Measurements from ENCODE around the gene POLR2A. TPM values are rescaled to one million over a fixed set of nuclear protein-coding genes. Genes with fewer than 3 reads are reported as not detected.

The POLR2A gene
- total and polyA plus RNA-seq, 2 donors (not counting 3 experiments of a cell fraction or from before 2014, with no cell fraction given), result 45.9 to 145 TPM

DNA sequence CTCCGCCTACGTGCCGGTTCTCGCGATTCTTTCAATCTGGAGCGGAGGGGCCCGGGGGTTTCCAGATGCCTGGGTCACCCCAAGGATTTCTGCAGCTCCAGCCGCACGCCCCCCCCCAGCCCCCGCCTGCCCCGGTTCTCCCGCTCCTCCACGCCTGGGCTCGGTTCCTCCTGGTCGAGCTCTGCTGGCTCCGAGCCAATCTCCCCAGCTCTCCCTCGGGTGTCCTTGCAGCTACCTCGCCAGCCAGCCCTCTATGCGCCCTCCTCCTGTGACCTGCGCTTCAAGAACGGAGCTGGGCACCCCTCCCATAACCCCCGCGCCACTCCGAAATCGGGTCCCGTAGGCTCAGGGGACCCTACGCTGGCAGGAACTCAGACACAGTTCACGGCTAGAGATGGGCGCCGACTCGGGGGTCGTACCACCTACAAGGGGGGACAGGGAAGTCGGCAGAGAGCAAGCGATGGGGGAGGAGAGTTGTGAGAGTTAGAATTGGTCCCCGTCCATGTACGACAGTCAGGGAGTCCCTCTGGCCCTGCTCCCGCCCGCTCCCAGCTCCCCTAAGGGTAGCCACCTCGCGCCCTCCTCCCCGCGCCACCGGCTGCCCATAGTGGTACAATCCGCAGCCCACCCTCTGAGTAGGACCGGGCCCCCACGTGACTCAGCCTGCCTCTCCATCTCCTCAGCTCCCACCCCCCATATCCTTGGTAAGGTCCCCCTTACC, 43.9 kb upstream of the POLR2A start:
- BruUV-seq (replicated peaks), result no TSS peak
- Histone ChIP-seq H3K36me3 (ENCODE audit: control insufficient read depth in 2 of 2, extremely low read depth in 1 of 2, insufficient read depth in 2 of 2, low read length in 2 of 2) (no peaks in the 10 kb centered on the region), H3K9me1 (replicated peaks; ENCODE audit: control insufficient read depth, extremely low read depth, insufficient read depth, low read length) (no peaks in the 10 kb centered on the region), H3K9me3 (replicated peaks; ENCODE audit: control insufficient read depth, insufficient read depth, low read length) (no peaks in the 10 kb centered on the region), H4K20me1 (replicated peaks; ENCODE audit: control insufficient read depth, extremely low read depth, insufficient read depth, low read length) (no peaks in the 10 kb centered on the region), H3K4me3 (replicated peaks in 1 of 3; ENCODE audit: insufficient read depth in 1 of 3, low read depth in 1 of 3, low read length in 3 of 3) (peak overlapping the region; percentile 27 to 30 (median 29)), H3K79me2 (ENCODE audit: control insufficient read depth, insufficient read depth, low read length) (no peaks in the 10 kb centered on the region), H3K27ac (ENCODE audit: insufficient read depth, low read depth, low read length) (no peak overlapping the region), H3K9ac (replicated peaks; ENCODE audit: extremely low read depth, insufficient read depth, low read length) (no peak overlapping the region), H2AFZ (ENCODE audit: low read depth, low read length) (peak overlapping the region; percentile 65), H3K27me3 (ENCODE audit: control insufficient read depth in 2 of 2, insufficient read depth in 2 of 2, low read length in 2 of 2) (peaks cover 20 to 28% of the 10 kb centered on the region in 2 experiments), H3K4me2 (ENCODE audit: insufficient read depth, low read length) (peak overlapping the region; percentile 63), H3K4me1 (ENCODE audit: control insufficient read depth, extremely low read depth, insufficient read depth, low read length) (peaks cover 33% of the 10 kb centered on the region)
- peak; percentile 24 for FAIRE-seq
- DNase-seq (ENCODE audit: low read depth, low spot score), result peak; percentile 26
- intact Hi-C loops (cut with micrococcal nuclease) (no loop called here), dilution Hi-C loops (cut with MboI; ENCODE audit: extremely low pct_ligation_motif_present, low sequenced_read_pairs) (no loop called here)
- ChIA-PET CTCF (interaction anchor here (0.8 to 3.0 kb wide), 6 partner anchors 8 to 120 kb away, joined by 3 to 17 read pairs (median 3); partner anchors contain the start of gene PLSCR3), POLR2A (interaction anchor here (1.1 to 1.6 kb wide), 3 partner anchors 39 to 134 kb away, joined by 3 to 6 read pairs (median 5); partner anchors contain the start of genes POLR2A and ZBTB4)
- TF ChIP-seq EZH2 (IDR thresholded peaks at IDR 0.05; ENCODE audit: borderline replicate concordance, low read depth, low read length, severe bottlenecking), result peak; percentile 81
- no peak for TF ChIP-seq GATA2 (IDR thresholded peaks at IDR 0.05; ENCODE audit: insufficient read depth, insufficient read length, low read depth, low read length)

DNA sequence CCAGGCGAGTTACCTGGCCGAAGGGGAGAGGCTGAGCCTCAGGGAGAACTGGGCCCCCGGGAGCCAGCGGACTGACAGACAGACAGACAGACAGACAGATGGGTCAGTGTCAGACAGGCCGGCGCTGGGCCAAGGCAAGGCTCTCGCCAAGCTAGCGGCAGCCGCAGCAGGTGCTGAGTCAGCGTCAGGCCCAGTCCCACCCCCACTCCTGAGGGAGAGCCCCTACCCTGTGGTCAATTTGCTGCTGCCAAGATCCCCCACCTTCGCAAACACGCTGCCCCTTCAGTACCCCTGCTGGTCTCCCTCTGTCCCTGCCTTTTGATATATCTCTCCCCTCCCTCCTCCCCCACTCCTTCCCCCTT, 43.4 kb upstream of the POLR2A start:
- ChIA-PET POLR2A (interaction anchor here (0.6 to 1.6 kb wide), 4 partner anchors 38 to 133 kb away, joined by 3 to 6 read pairs (median 4); partner anchors contain the start of genes POLR2A and ZBTB4), CTCF (interaction anchor here (0.6 to 3.0 kb wide), 10 partner anchors 8 to 120 kb away, joined by 3 to 17 read pairs (median 3); partner anchors contain the start of gene PLSCR3)
- TF ChIP-seq CTCF (IDR thresholded peaks at IDR 0.05; ENCODE audit: extremely low read depth in 1 of 2, insufficient read depth in 1 of 2, low read depth in 1 of 2, low read length in 2 of 2) (no peak), POLR2AphosphoS5 (IDR thresholded peaks at IDR 0.05; ENCODE audit: insufficient read depth, low read depth, low read length) (no peak), POLR2A (IDR thresholded peaks at IDR 0.05; ENCODE audit: low read depth, low read length) (no peak), GATA2 (IDR thresholded peaks at IDR 0.05; ENCODE audit: insufficient read depth, insufficient read length, low read depth, low read length) (no peak), MYC (IDR thresholded peaks at IDR 0.05; ENCODE audit: low read depth, low read length) (no peak), JUN (IDR thresholded peaks at IDR 0.05; ENCODE audit: borderline replicate concordance, insufficient read depth, insufficient read length, low read depth) (no peak), FOS (IDR thresholded peaks at IDR 0.05; ENCODE audit: borderline replicate concordance, insufficient read depth, low read length) (no peak), EZH2 (IDR thresholded peaks at IDR 0.05; ENCODE audit: borderline replicate concordance, low read depth, low read length, severe bottlenecking) (no peak)
- TF ChIP-seq, protein P1, sequence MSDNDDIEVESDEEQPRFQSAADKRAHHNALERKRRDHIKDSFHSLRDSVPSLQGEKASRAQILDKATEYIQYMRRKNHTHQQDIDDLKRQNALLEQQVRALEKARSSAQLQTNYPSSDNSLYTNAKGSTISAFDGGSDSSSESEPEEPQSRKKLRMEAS (IDR thresholded peaks at IDR 0.05; ENCODE audit: insufficient read depth, insufficient read length), result no peak
- Histone ChIP-seq H3K79me2 (ENCODE audit: control insufficient read depth, insufficient read depth, low read length) (no peaks in the 10 kb centered on the region), H2AFZ (ENCODE audit: low read depth, low read length) (no peak overlapping the region), H3K36me3 (ENCODE audit: control insufficient read depth in 2 of 2, extremely low read depth in 1 of 2, insufficient read depth in 2 of 2, low read length in 2 of 2) (no peaks in the 10 kb centered on the region), H3K9ac (replicated peaks; ENCODE audit: extremely low read depth, insufficient read depth, low read length) (no peak overlapping the region), H3K4me3 (replicated peaks in 1 of 3; ENCODE audit: insufficient read depth in 1 of 3, low read depth in 1 of 3, low read length in 3 of 3) (peak overlapping the region in 1 of 3 experiments; percentile 30), H3K9me3 (replicated peaks; ENCODE audit: control insufficient read depth, insufficient read depth, low read length) (no peaks in the 10 kb centered on the region), H3K4me1 (ENCODE audit: control insufficient read depth, extremely low read depth, insufficient read depth, low read length) (peaks cover 28% of the 10 kb centered on the region), H3K9me1 (replicated peaks; ENCODE audit: control insufficient read depth, extremely low read depth, insufficient read depth, low read length) (no peaks in the 10 kb centered on the region), H4K20me1 (replicated peaks; ENCODE audit: control insufficient read depth, extremely low read depth, insufficient read depth, low read length) (no peaks in the 10 kb centered on the region), H3K27me3 (ENCODE audit: control insufficient read depth in 2 of 2, insufficient read depth in 2 of 2, low read length in 2 of 2) (peaks cover 22 to 30% of the 10 kb centered on the region in 2 experiments), H3K27ac (ENCODE audit: insufficient read depth, low read depth, low read length) (no peak overlapping the region), H3K4me2 (ENCODE audit: insufficient read depth, low read length) (peak overlapping the region; percentile 43)
- DNase-seq (ENCODE audit: low read depth, low spot score), result peak; percentile 22
- intact Hi-C loops (cut with micrococcal nuclease) (no loop called here), dilution Hi-C loops (cut with MboI; ENCODE audit: extremely low pct_ligation_motif_present, low sequenced_read_pairs) (no loop called here)
- FAIRE-seq, result peak; percentile 62
- no TSS peak for BruUV-seq (replicated peaks)

Measured in endothelial cell of umbilical vein (primary cell).